Measurements from ENCODE around the gene LHFPL2. TPM values are rescaled to one million over a fixed set of nuclear protein-coding genes. Genes with fewer than 3 reads are reported as not detected.

Gene LHFPL2
- total and polyA plus RNA-seq, 9 of the 15 experiments (the other 6 are each of a cell fraction or from before 2014, with no cell fraction given) = 1.0 to 6.6 (median 4.6) TPM

DNA sequence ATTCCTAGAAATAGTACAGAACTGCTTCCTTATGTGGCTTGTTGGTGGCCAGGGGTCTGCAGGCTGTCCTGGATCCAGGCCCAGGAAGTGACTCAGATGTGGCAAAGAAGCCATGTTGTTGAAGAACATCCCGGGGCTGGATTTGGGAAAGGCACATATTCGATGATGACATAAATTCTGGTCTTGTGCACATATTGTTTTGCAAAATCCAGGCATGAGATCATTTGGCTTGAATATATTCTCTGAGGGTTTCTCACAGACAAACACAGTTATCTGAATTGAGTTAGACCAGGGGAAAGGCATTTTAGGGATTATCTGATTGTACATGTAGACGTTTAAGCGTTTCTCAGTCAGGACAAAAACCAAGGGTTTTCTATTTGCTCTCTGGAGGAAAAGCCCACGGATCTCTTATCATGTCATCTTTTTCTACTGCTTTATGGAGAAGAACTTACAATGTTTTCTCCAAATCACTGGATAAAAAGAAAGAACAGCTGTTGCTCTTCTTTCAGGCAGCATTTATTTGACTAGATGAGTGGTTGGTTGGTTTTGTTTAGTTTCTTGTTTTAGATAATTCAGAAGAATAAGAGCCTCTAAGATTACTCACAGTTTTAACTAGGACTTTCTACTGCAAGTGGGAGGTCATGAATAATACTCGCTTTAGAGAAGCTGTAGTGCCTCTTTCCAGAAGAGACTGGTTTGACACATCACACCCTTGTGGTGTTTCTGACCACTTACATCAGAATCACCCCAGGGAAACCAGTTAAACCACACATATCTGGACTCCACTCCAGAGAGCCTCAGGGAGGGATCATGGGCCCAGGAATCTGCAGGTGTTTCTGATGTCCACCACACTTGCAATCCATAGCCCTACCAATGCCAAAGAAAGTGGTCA, 29.5 kb upstream of the LHFPL2 start (continued):
- TF ChIP-seq, protein P1, sequence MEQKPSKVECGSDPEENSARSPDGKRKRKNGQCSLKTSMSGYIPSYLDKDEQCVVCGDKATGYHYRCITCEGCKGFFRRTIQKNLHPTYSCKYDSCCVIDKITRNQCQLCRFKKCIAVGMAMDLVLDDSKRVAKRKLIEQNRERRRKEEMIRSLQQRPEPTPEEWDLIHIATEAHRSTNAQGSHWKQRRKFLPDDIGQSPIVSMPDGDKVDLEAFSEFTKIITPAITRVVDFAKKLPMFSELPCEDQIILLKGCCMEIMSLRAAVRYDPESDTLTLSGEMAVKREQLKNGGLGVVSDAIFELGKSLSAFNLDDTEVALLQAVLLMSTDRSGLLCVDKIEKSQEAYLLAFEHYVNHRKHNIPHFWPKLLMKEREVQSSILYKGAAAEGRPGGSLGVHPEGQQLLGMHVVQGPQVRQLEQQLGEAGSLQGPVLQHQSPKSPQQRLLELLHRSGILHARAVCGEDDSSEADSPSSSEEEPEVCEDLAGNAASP (IDR thresholded peaks at IDR 0.05) = no peak
- peak; percentile 60; the same call in 1 of the 2 replicates for TF ChIP-seq KLF16 (IDR thresholded peaks at IDR 0.05)
- peak; percentile 26; the same call in 1 of the 2 replicates for TF ChIP-seq MTA3 (IDR thresholded peaks at IDR 0.05; ENCODE audit: borderline replicate concordance)
- peak; percentile 84 for TF ChIP-seq POLR2H (tag; IDR thresholded peaks at IDR 0.05; ENCODE audit: low read depth)
- TF ChIP-seq MYC (IDR thresholded peaks at IDR 0.05; ENCODE audit: low read depth, low read length) = 0 out of 2 replicates have a peak, but pooled peaks have one; percentile 27
- no peak for TF ChIP-seq MYC (CRISPR knock-in tag; IDR thresholded peaks at IDR 0.05; ENCODE audit: borderline replicate concordance, low read depth)
- TF ChIP-seq AFF4 (CRISPR knock-in tag; IDR thresholded peaks at IDR 0.05) = no peak
- peak; percentile 56; the same call in 1 of the 2 replicates for TF ChIP-seq ARID1B (IDR thresholded peaks at IDR 0.05)
- peak; percentile 8; the same call in 1 of the 2 replicates for TF ChIP-seq ZNF239 (CRISPR knock-in tag; IDR thresholded peaks at IDR 0.05)
- TF ChIP-seq TEAD1 (CRISPR knock-in tag; IDR thresholded peaks at IDR 0.05) = peak in 1 of 2 experiments; percentile 26; a peak in 1 of 4 replicates
- TF ChIP-seq SREBF1 (IDR thresholded peaks at IDR 0.05; ENCODE audit: borderline replicate concordance, low read depth, low read length) = peak; percentile 62; the same call in 1 of the 2 replicates
- TF ChIP-seq CREB1 (IDR thresholded peaks at IDR 0.05) = no peak
- no peak for TF ChIP-seq CREB1 (CRISPR knock-in tag; IDR thresholded peaks at IDR 0.05)
- peak; percentile 94 for TF ChIP-seq CEBPG (CRISPR knock-in tag; IDR thresholded peaks at IDR 0.05)
- TF ChIP-seq CEBPG (tag; conservative IDR thresholded peaks at IDR 0.05 in 1 of 2, IDR thresholded peaks at IDR 0.05 in 1 of 2) = peak; percentile 15 to 85; a peak in 3 of 4 replicates
- TF ChIP-seq RAD21 (CRISPR knock-in tag; conservative IDR thresholded peaks at IDR 0.05 in 1 of 2, IDR thresholded peaks at IDR 0.05 in 1 of 2) = peak in 1 of 2 experiments; percentile 45; a peak in 3 of 4 replicates
- 0 out of 2 replicates have a peak, but pooled peaks have one; percentile 36 for TF ChIP-seq SMAD3 (CRISPR knock-in tag; conservative IDR thresholded peaks at IDR 0.05)
- TF ChIP-seq SP2 (IDR thresholded peaks at IDR 0.05; ENCODE audit: extremely low read depth, low read depth, low read length, poor library complexity, severe bottlenecking) = no peak
- TF ChIP-seq GABPA (tag; conservative IDR thresholded peaks at IDR 0.05; ENCODE audit: low read depth) = peak; percentile 45; the same call in 1 of the 2 replicates
- TF ChIP-seq ZNF175 (CRISPR knock-in tag; IDR thresholded peaks at IDR 0.05; ENCODE audit: low read depth) = peak; percentile 77
- peak; percentile 54; the same call in 1 of the 2 replicates for TF ChIP-seq SMARCC2 (IDR thresholded peaks at IDR 0.05; ENCODE audit: low read depth)

Measured in K562 (cell line).